Measurements from ENCODE around the gene ZNF664. TPM values are rescaled to one million over a fixed set of nuclear protein-coding genes. Genes with fewer than 3 reads are reported as not detected.

Gene ZNF664
- total and polyA plus RNA-seq, 2 of the 4 experiments (the other 2 are of a cell fraction): 29.9 to 32.6 TPM

DNA sequence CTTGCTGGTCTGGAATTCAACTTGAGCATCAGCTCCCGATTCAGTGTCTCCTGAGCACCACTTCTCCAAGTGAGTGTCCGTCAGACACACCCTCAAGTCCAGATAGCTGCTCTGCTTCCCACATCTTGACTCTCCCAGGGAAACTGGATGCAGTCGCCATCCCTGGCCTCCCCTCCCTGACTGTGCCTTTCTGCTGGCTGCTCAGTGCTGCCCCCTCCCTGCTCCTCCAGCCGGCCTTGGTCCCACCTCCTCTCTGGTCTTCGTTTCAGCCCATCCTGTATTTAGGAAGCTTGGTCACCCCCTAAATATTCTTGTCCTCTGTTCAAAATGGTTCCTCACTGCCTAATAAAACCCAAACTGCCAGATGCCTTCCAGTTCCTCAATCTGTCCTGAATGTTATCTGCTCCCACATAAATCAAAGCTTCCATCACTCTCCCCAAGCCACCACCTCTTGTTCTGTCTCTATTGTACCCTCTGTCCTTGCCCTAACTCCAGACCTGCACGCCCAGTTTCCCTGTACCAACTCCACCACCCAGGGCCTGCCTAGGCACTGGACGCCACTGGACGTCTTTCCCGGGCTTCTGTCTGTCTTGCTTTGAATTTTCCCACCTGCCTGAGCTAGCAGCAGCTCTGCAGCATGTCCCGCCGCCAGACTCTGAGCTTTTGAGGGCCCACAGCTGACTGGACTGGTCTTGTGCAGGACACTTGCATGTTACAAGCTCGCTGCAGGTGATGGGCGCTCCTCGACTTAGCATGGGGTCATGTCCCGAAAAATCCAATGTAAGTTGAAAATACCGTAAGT, 34.1 kb upstream of the ZNF664 start:
- no peak overlapping the region for H4K5ac ChIP-seq (ENCODE audit: low read depth, low read length)
- no peak overlapping the region for H3K27ac ChIP-seq (ENCODE audit: insufficient read depth, low read length)
- H3K4me2 ChIP-seq (ENCODE audit: low read depth, low read length): no peak overlapping the region
- in situ Hi-C loops (cut with MboI; ENCODE audit: low sequenced_read_pairs) (no loop called here), intact Hi-C loops (cut with micrococcal nuclease) (no loop called here), dilution Hi-C loops (cut with HindIII; ENCODE audit: low sequenced_read_pairs, unreplicated experiment) (no loop called here)
- ATAC-seq (ENCODE audit: low read depth) (peak; percentile 33; the same call in 1 of the 2 replicates), DNase-seq (no peak)
- peak overlapping the region; percentile 5; the same call in 1 of the 2 replicates for H2AK5ac ChIP-seq (ENCODE audit: low read depth, low read length)
- H3K18ac ChIP-seq (ENCODE audit: low read depth, low read length): no peak overlapping the region
- H3K4ac ChIP-seq (ENCODE audit: low read depth, low read length): peak overlapping the region; percentile 58; the same call in 1 of the 2 replicates
- H3K36me3 ChIP-seq (ENCODE audit: control insufficient read depth, insufficient read depth, low read length): peaks cover 47% of the 10 kb centered on the region
- peaks cover 16% of the 10 kb centered on the region for H3K4me1 ChIP-seq (ENCODE audit: control insufficient read depth, insufficient read depth, low read length)
- 89% methylated on average over 16 of the region's 16 CpGs; no CpG with 5 or more reads in 1 of the 2 experiments for WGBS, 2 experiments (ENCODE audit: extremely low coverage in 2 of 2, insufficient read length in 1 of 2)
- H4K91ac ChIP-seq (ENCODE audit: insufficient read depth, low read depth, low read length): no peak overlapping the region
- H3K4me3 ChIP-seq (ENCODE audit: insufficient read depth, low read depth, low read length): no peak overlapping the region
- peaks cover 12% of the 10 kb centered on the region; the same call in 1 of the 2 replicates for H3K9me1 ChIP-seq (ENCODE audit: insufficient read depth, low read length)
- H3K9me3 ChIP-seq (ENCODE audit: control insufficient read depth, insufficient read depth, low read length): peaks cover 6% of the 10 kb centered on the region
- H4K20me1 ChIP-seq (ENCODE audit: insufficient read depth, low read length): peaks cover 4% of the 10 kb centered on the region
- no peak overlapping the region for H3K23ac ChIP-seq (ENCODE audit: low read depth, low read length)
- peak overlapping the region in 1 of 2 experiments; percentile 46; a peak in 1 of 4 replicates for H4K8ac ChIP-seq (ENCODE audit: low read depth in 2 of 2, low read length in 2 of 2)
- H2BK5ac ChIP-seq (ENCODE audit: low read depth, low read length, poor library complexity, severe bottlenecking): no peak overlapping the region
- no peak overlapping the region for H2BK15ac ChIP-seq (ENCODE audit: low read depth, low read length)
- TF ChIP-seq SMC3 (IDR thresholded peaks at IDR 0.05; ENCODE audit: low read depth, low read length) (0 out of 2 replicates have a peak, but pooled peaks have one; percentile 3), POLR2A (IDR thresholded peaks at IDR 0.05; ENCODE audit: low read depth, low read length) (no peak), RAD21 (IDR thresholded peaks at IDR 0.05; ENCODE audit: low read length) (peak; percentile 29; the same call in 1 of the 2 replicates)
- TF ChIP-seq, protein P1, sequence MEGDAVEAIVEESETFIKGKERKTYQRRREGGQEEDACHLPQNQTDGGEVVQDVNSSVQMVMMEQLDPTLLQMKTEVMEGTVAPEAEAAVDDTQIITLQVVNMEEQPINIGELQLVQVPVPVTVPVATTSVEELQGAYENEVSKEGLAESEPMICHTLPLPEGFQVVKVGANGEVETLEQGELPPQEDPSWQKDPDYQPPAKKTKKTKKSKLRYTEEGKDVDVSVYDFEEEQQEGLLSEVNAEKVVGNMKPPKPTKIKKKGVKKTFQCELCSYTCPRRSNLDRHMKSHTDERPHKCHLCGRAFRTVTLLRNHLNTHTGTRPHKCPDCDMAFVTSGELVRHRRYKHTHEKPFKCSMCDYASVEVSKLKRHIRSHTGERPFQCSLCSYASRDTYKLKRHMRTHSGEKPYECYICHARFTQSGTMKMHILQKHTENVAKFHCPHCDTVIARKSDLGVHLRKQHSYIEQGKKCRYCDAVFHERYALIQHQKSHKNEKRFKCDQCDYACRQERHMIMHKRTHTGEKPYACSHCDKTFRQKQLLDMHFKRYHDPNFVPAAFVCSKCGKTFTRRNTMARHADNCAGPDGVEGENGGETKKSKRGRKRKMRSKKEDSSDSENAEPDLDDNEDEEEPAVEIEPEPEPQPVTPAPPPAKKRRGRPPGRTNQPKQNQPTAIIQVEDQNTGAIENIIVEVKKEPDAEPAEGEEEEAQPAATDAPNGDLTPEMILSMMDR (conservative IDR thresholded peaks at IDR 0.05; ENCODE audit: low read depth, low read length): peak; percentile 39
- ChIA-PET CTCF (interaction anchor here (0.6 to 0.9 kb wide), 3 partner anchors 13 to 28 kb away, joined by 3 to 5 read pairs (median 3); no protein-coding TSS in a partner anchor), POLR2A (ENCODE audit: unreplicated experiment) (no interaction called here)
- H2AK9ac ChIP-seq (replicated peaks; ENCODE audit: low read depth, low read length, poor library complexity): peak overlapping the region; percentile 78
- H2BK120ac ChIP-seq (ENCODE audit: low read depth, low read length): no peak overlapping the region
- peak overlapping the region; percentile 50 for H3K14ac ChIP-seq (replicated peaks; ENCODE audit: low read depth, low read length)
- H3K27me3 ChIP-seq (ENCODE audit: control insufficient read depth, insufficient read depth, low read length): no peaks in the 10 kb centered on the region
- no peak overlapping the region; the same call in 1 of the 2 replicates for H2BK20ac ChIP-seq (ENCODE audit: low read depth, low read length)
- no TSS peak for BruUV-seq (replicated peaks)
- no peak overlapping the region for H3K56ac ChIP-seq (ENCODE audit: extremely low read depth, insufficient read depth, low read length)
- peaks cover 0 to 21% of the 10 kb centered on the region in 2 experiments; a peak in 3 of 4 replicates for H3K79me1 ChIP-seq (ENCODE audit: low read depth in 1 of 2, low read length in 2 of 2)
- peak overlapping the region; percentile 16 for H2AFZ ChIP-seq (replicated peaks; ENCODE audit: low read length, poor library complexity)
- H3K9ac ChIP-seq (ENCODE audit: low read depth, low read length): no peak overlapping the region

Measured in IMR-90 (cell line).